GM13976 (cell line): Measurements from ENCODE around the gene GGT5.

Experiments
- DNase-seq: peaks from one replicate; pipeline ENCODE4 v3.0.0; 2012; ENCODE audit warnings: low spot score
- CTCF ChIP-seq: IDR thresholded peaks from 2 replicates; pipeline ENCODE4 v1.5.1; 2012; ENCODE audit warnings: borderline replicate concordance, mild to moderate bottlenecking; ENCODE audit not compliant: insufficient read depth; ENCODE audit errors: extremely low read depth, missing control alignments, control extremely low read depth
- in situ Hi-C: fragments of 300-500 bp; cut with MboI; formaldehyde crosslinking; loops from one replicate; pipeline ENCODE4 v1.12.0; 2022; ENCODE audit warnings: low sequenced_read_pairs, mixed read lengths, inconsistent platforms; ENCODE audit not compliant: unreplicated experiment

The GGT5 gene

GRCh38 chr22:24235315-24235714, 9.6 kb downstream of the GGT5 start:
- DNase-seq: no peak
- TF ChIP-seq CTCF: no peak
- in situ Hi-C loops: no loop called here

- TF ChIP-seq CTCF: no peak
- DNase-seq: no peak
- in situ Hi-C loops: no loop called here
Measured at GRCh38 chr22:24233816-24234215, 11.1 kb downstream of the GGT5 start.

GRCh38 chr22:24233235-24233634, 11.6 kb downstream of the GGT5 start:
- TF ChIP-seq CTCF: no peak
- in situ Hi-C loops: no loop called here
- DNase-seq: no peak

- no peak for TF ChIP-seq CTCF
- DNase-seq: no peak
- in situ Hi-C loops: no loop called here
Measured at GRCh38 chr22:24232725-24233124, 12.2 kb downstream of the GGT5 start.

- no peak for TF ChIP-seq CTCF
- DNase-seq: peak; percentile 21
- in situ Hi-C loops: no loop called here
Measured at GRCh38 chr22:24232124-24232523, 12.8 kb downstream of the GGT5 start.

GRCh38 chr22:24231706-24232105, 13.2 kb downstream of the GGT5 start:
- no peak for DNase-seq
- in situ Hi-C loops: no loop called here
- TF ChIP-seq CTCF: no peak

GRCh38 chr22:24230911-24231656, 13.8 kb downstream of the GGT5 start:
- peak; percentile 84 for DNase-seq
- TF ChIP-seq CTCF: peak; percentile 66
- in situ Hi-C loops: no loop called here
